CD14-positive monocyte (primary cell): ENCODE measurements around the gene NCOA6. TPM values are rescaled to one million over a fixed set of nuclear protein-coding genes. Genes with fewer than 3 reads are reported as not detected.

Source experiments
- DNase-seq, 3 donors: peaks; one replicate each; pipeline ENCODE4 v3.0.0-alpha.2; 2011 to 2022
- H2AFZ ChIP-seq: 2 replicates; pipeline ENCODE4 v1.6.0; 2012; ENCODE audit warnings: mild to moderate bottlenecking, low read depth, low read length, inconsistent platforms; ENCODE audit not compliant: insufficient read depth, poor library complexity, severe bottlenecking
- H3K27ac ChIP-seq, 2 donors: 1 replicate in 1 of 2; 2 replicates in 1 of 2; pipeline ENCODE4 v1.5.1; 2012 to 2013; ENCODE audit warnings: low read length in 2 of 2, control low read depth in 1 of 2, inconsistent platforms in 1 of 2, low read depth in 1 of 2, mild to moderate bottlenecking in 1 of 2
- H3K27me3 ChIP-seq, 2 donors: one replicate each; pipeline versions ENCODE4 v1.6.0 to v1.6.1; 2011 to 2013; ENCODE audit warnings: low read length in 2 of 2; ENCODE audit not compliant: control insufficient read depth in 2 of 2, insufficient read depth in 2 of 2
- H3K36me3 ChIP-seq, 2 donors: replicated peaks in 1 of 2; 1 replicate in 1 of 2; 2 replicates in 1 of 2; pipeline versions ENCODE4 v1.5.1 to v1.6.1; 2012 to 2013; ENCODE audit warnings: low read length in 2 of 2, control low read depth in 1 of 2, inconsistent platforms in 1 of 2, mild to moderate bottlenecking in 1 of 2; ENCODE audit not compliant: insufficient read depth in 2 of 2, control insufficient read depth in 1 of 2
- H3K4me1 ChIP-seq, 2 donors: 1 replicate in 1 of 2; 2 replicates in 1 of 2; pipeline versions ENCODE4 v1.5.1 to v1.6.1; 2012 to 2013; ENCODE audit warnings: low read length in 2 of 2, control low read depth in 1 of 2, inconsistent platforms in 1 of 2, mild to moderate bottlenecking in 1 of 2, moderate library complexity in 1 of 2; ENCODE audit not compliant: insufficient read depth in 2 of 2, control insufficient read depth in 1 of 2
- H3K4me2 ChIP-seq: replicated peaks from 2 replicates; pipeline ENCODE3; 2012; ENCODE audit warnings: low read length, moderate library complexity, mild to moderate bottlenecking; ENCODE audit not compliant: poor library complexity, severe bottlenecking; ENCODE audit errors: extremely low read depth
- H3K4me3 ChIP-seq, 3 experiments: fragments of 200-600 bp in 1 of 3; sonication (generic) in 1 of 3; replicated peaks in 1 of 3; 1 replicate in 2 of 3; 2 replicates in 1 of 3; pipeline ENCODE4 v1.5.1; 2011 to 2013; ENCODE audit warnings: low read length in 3 of 3, mild to moderate bottlenecking in 3 of 3, control low read depth in 2 of 3, low read depth in 2 of 3, inconsistent platforms in 1 of 3, moderate library complexity in 1 of 3
- H3K79me2 ChIP-seq: 2 replicates; pipeline ENCODE4 v1.6.0; 2012; ENCODE audit warnings: mild to moderate bottlenecking, control low read depth, inconsistent platforms, low read length, moderate library complexity; ENCODE audit not compliant: insufficient read depth
- H3K9ac ChIP-seq: 2 replicates; pipeline ENCODE4 v1.6.0; 2017; ENCODE audit warnings: low read length, mild to moderate bottlenecking; ENCODE audit not compliant: insufficient read depth, poor library complexity, severe bottlenecking
- H3K9me3 ChIP-seq, 2 donors: replicated peaks in 1 of 2; 1 replicate in 1 of 2; 2 replicates in 1 of 2; pipeline versions ENCODE4 v1.5.1 to v1.6.1; 2012 to 2013; ENCODE audit warnings: low read length in 2 of 2, control low read depth in 1 of 2; ENCODE audit not compliant: control insufficient read depth in 1 of 2, insufficient read depth in 1 of 2
- H4K20me1 ChIP-seq: 2 replicates; pipeline ENCODE4 v1.6.0; 2012; ENCODE audit warnings: mild to moderate bottlenecking, low read length, control low read depth, moderate library complexity; ENCODE audit not compliant: insufficient read depth
- H3K27ac Mint-ChIP-seq, 7 donors: one replicate each; pipeline ENCODE4 v1.8.0; 2020; ENCODE audit warnings: mild to moderate bottlenecking in 7 of 7, mixed read lengths in 7 of 7, moderate library complexity in 6 of 7, inconsistent platforms in 2 of 7
- H3K27me3 Mint-ChIP-seq, 3 donors: one replicate each; pipeline ENCODE4 v1.8.0; 2021 to 2022; ENCODE audit warnings: low read depth in 3 of 3, mild to moderate bottlenecking in 3 of 3, mixed read lengths in 3 of 3, moderate library complexity in 3 of 3, inconsistent platforms in 1 of 3
- H3K36me3 Mint-ChIP-seq, 2 donors: one replicate each; pipeline ENCODE4 v1.8.0; 2020; ENCODE audit warnings: mixed read lengths in 2 of 2, inconsistent platforms in 1 of 2, mild to moderate bottlenecking in 1 of 2
- H3K4me1 Mint-ChIP-seq: one replicate; pipeline ENCODE4 v1.8.0; 2020; ENCODE audit warnings: mild to moderate bottlenecking, mixed read lengths
- H3K4me3 Mint-ChIP-seq, 2 donors: one replicate each; pipeline ENCODE4 v1.8.0; 2020; ENCODE audit warnings: mild to moderate bottlenecking in 2 of 2, mixed read lengths in 2 of 2, moderate library complexity in 1 of 2
- H3K9me3 Mint-ChIP-seq, 7 donors: one replicate each; pipeline ENCODE4 v1.8.0; 2020 to 2022; ENCODE audit warnings: mixed read lengths in 7 of 7, mild to moderate bottlenecking in 6 of 7, moderate library complexity in 6 of 7, inconsistent platforms in 2 of 7
- WGBS: methylation state at CpG from one replicate; pipeline ENCODE4 v1.1.5; 2013; ENCODE audit warnings: missing lambda C conversion rate; ENCODE audit not compliant: insufficient coverage; 5-methylcytosine and 5-hydroxymethylcytosine counted together
- intact Hi-C, 2 donors: fragments of 100-400 bp; cut with micrococcal nuclease; formaldehyde crosslinking; loops; one replicate each; pipeline versions ENCODE4 v1.15.0 to v1.15.1; 2023
- polyA plus RNA-seq, 3 donors: library from polyadenylated mRNA; depleted of rRNA in 1 of 3; unstranded in 2 of 3; stranded (reverse) in 1 of 3; fragments of 300-500 nt in 2 of 3; fragments of >200 nt in 1 of 3; fragmentation: Illumina TruSeq in 2 of 3; gene quantifications; 1 replicate in 2 of 3; 2 replicates in 1 of 3; pipeline ENCODE4 v1.2.3, GENCODE V29; 2012 to 2021
- TF ChIP-seq, protein P1 (sequence below): fragments of 200-600 bp; IDR thresholded peaks from one replicate; pipeline ENCODE4 v1.8.0; 2022; ENCODE audit warnings: antibody characterized with exemption, mild to moderate bottlenecking

Gene NCOA6
- polyA plus RNA-seq, 3 donors, result 2.8 to 19.0 (median 3.9) TPM

DNA sequence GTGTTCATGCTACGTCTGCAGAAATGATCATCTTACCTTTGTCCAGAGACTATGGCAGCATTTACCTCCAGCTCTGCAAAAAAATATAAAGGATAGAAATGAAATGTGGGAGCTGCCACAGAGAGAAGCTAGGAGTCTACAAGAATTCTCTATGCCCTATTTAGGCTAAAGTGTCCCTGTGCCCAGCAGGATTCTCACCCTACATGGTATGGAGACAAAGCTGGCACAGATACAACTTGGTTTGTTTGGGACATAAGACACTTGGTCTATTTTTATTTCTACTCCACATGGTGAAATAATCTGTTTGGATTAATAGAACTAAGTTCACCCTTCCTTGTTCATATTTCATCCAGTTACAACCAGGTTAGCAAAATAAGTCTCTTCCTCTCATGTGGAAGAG lies 92.9 kb downstream of the NCOA6 start:
- no peaks in the 10 kb centered on the region for H3K27me3 ChIP-seq
- H3K36me3 ChIP-seq, result peaks cover 45 to 93% of the 10 kb centered on the region in 2 donors
- no peak for DNase-seq
- intact Hi-C loops, result no loop called here
- no peak overlapping the region for H3K9ac ChIP-seq
- H3K36me3 Mint-ChIP-seq, result peaks cover 56 to 70% of the 10 kb centered on the region in 2 donors
- H3K79me2 ChIP-seq, result no peaks in the 10 kb centered on the region
- no peak overlapping the region for H3K27ac ChIP-seq
- H3K9me3 ChIP-seq, result no peaks in the 10 kb centered on the region
- H3K4me2 ChIP-seq, result no peak overlapping the region
- H3K27ac Mint-ChIP-seq, result no peak overlapping the region
- no CpG with 5 or more reads among the region's 1 CpG for WGBS
- no peaks in the 10 kb centered on the region for H3K27me3 Mint-ChIP-seq
- no peaks in the 10 kb centered on the region for H3K9me3 Mint-ChIP-seq
- no peaks in the 10 kb centered on the region for H3K4me1 Mint-ChIP-seq
- TF ChIP-seq, protein P1, sequence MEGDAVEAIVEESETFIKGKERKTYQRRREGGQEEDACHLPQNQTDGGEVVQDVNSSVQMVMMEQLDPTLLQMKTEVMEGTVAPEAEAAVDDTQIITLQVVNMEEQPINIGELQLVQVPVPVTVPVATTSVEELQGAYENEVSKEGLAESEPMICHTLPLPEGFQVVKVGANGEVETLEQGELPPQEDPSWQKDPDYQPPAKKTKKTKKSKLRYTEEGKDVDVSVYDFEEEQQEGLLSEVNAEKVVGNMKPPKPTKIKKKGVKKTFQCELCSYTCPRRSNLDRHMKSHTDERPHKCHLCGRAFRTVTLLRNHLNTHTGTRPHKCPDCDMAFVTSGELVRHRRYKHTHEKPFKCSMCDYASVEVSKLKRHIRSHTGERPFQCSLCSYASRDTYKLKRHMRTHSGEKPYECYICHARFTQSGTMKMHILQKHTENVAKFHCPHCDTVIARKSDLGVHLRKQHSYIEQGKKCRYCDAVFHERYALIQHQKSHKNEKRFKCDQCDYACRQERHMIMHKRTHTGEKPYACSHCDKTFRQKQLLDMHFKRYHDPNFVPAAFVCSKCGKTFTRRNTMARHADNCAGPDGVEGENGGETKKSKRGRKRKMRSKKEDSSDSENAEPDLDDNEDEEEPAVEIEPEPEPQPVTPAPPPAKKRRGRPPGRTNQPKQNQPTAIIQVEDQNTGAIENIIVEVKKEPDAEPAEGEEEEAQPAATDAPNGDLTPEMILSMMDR, result no peak
- no peak overlapping the region for H3K4me3 ChIP-seq
- no peaks in the 10 kb centered on the region for H3K4me1 ChIP-seq
- no peak overlapping the region for H2AFZ ChIP-seq
- H4K20me1 ChIP-seq, result no peaks in the 10 kb centered on the region
- no peak overlapping the region for H3K4me3 Mint-ChIP-seq

DNA sequence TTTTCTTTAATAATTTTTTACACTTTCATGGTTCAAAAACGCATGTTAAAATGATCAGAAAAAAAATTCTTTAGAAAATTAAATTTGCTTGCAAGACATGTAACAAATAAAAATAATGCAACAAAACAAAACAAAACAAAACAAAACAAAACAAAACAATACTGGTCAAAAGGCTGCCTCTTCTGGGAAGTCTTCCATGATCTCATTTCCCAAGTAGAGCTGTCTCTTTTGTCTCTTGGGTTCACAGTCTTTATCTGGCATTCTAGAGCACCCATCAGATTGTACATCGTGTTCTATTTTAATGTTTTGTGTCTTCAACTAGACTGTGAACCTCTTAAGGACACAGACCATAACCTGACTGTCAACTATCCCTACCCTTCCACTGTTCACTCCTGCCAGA lies 96.0 kb downstream of the NCOA6 start:
- H3K36me3 ChIP-seq, result peaks cover 62 to 96% of the 10 kb centered on the region in 2 donors
- H3K27me3 Mint-ChIP-seq, result no peaks in the 10 kb centered on the region

More for the DNA sequence above, 96.0 kb downstream of the NCOA6 start:
- no peak overlapping the region for H3K4me3 ChIP-seq
- H3K36me3 Mint-ChIP-seq, result peaks cover 66 to 78% of the 10 kb centered on the region in 2 donors
- no peak overlapping the region for H2AFZ ChIP-seq
- DNase-seq, result no peak
- no peaks in the 10 kb centered on the region for H3K9me3 ChIP-seq
- no peaks in the 10 kb centered on the region for H3K4me1 ChIP-seq
- H3K79me2 ChIP-seq, result no peaks in the 10 kb centered on the region
- H3K4me2 ChIP-seq, result no peak overlapping the region
- no peak overlapping the region for H3K4me3 Mint-ChIP-seq
- no peak overlapping the region for H3K9ac ChIP-seq
- H3K27me3 ChIP-seq, result no peaks in the 10 kb centered on the region
- no peaks in the 10 kb centered on the region for H4K20me1 ChIP-seq
- TF ChIP-seq, protein P1, result no peak
- intact Hi-C loops, result no loop called here
- no peak overlapping the region for H3K27ac ChIP-seq
- no peak overlapping the region for H3K27ac Mint-ChIP-seq
- WGBS, result 100% methylated on average over 1 of the region's 2 CpGs
- no peaks in the 10 kb centered on the region for H3K9me3 Mint-ChIP-seq
- H3K4me1 Mint-ChIP-seq, result no peaks in the 10 kb centered on the region
